Erythroblast (primary cell): ENCODE measurements around the gene NSUN2.

Experiments used
- GATA1 ChIP-seq: IDR thresholded peaks from 2 replicates; pipeline ENCODE4 v1.6.1; 2011; ENCODE audit warnings: low read depth, mild to moderate bottlenecking, control low read depth, low read length, moderate library complexity
- POLR2A ChIP-seq: IDR thresholded peaks from 2 replicates; pipeline ENCODE4 v1.6.1; 2011; ENCODE audit warnings: mild to moderate bottlenecking, low read length

- TF ChIP-seq POLR2A (no peak), GATA1 (no peak)
Observed at GRCh38 chr5:6551955-6552313, 80.9 kb downstream of the NSUN2 start.
